HG02678 (cell line): ENCODE results near the gene SLC27A4.

ENCODE experiments used
- ATAC-seq: cut with Tn5 transposase; IDR thresholded peaks from one replicate; pipeline ENCODE4 v1.9.1; 2021; ENCODE audit warnings: mild to moderate bottlenecking, moderate library complexity; ENCODE audit not compliant: unreplicated experiment

Gene SLC27A4

GRCh38 chr9:128390150-128390812, 50.0 kb downstream of the SLC27A4 start:
- no peak for ATAC-seq

GRCh38 chr9:128390813-128391711, 50.7 kb downstream of the SLC27A4 start:
- no peak for ATAC-seq

GRCh38 chr9:128391956-128392301, 51.6 kb downstream of the SLC27A4 start:
- no peak for ATAC-seq

- no peak for ATAC-seq
Measured at GRCh38 chr9:128392302-128393144, 52.2 kb downstream of the SLC27A4 start.

GRCh38 chr9:128393145-128393775, 52.9 kb downstream of the SLC27A4 start:
- ATAC-seq: no peak

GRCh38 chr9:128393970-128394369, 53.6 kb downstream of the SLC27A4 start:
- no peak for ATAC-seq

- ATAC-seq: no peak
Measured at GRCh38 chr9:128394379-128395168, 54.2 kb downstream of the SLC27A4 start.

GRCh38 chr9:128396970-128397613, 56.8 kb downstream of the SLC27A4 start:
- ATAC-seq: no peak

GRCh38 chr9:128397831-128398230, 57.5 kb downstream of the SLC27A4 start:
- no peak for ATAC-seq

- no peak for ATAC-seq
Measured at GRCh38 chr9:128399861-128400260, 59.5 kb downstream of the SLC27A4 start.

GRCh38 chr9:128404560-128404959, 64.2 kb downstream of the SLC27A4 start:
- ATAC-seq: no peak

- no peak for ATAC-seq
Measured at GRCh38 chr9:128405077-128405779, 64.9 kb downstream of the SLC27A4 start.

GRCh38 chr9:128405780-128406171, 65.4 kb downstream of the SLC27A4 start:
- ATAC-seq: no peak

- ATAC-seq: no peak
Measured at GRCh38 chr9:128406848-128407391, 66.6 kb downstream of the SLC27A4 start.

- no peak for ATAC-seq
Measured at GRCh38 chr9:128408963-128409431, 68.7 kb downstream of the SLC27A4 start.

- no peak for ATAC-seq
Measured at GRCh38 chr9:128409450-128409849, 69.1 kb downstream of the SLC27A4 start.

GRCh38 chr9:128409978-128410377, 69.7 kb downstream of the SLC27A4 start:
- no peak for ATAC-seq
